Stimulated activated CD8-positive, alpha-beta memory T cell treated with anti-CD3 and anti-CD28 coated beads, Interleukin-15, amount 100 ng/mL, for 1 hour (primary cell): ENCODE results near the gene SPOCK1.

Source experiments
- DNase-seq: peaks from one replicate; pipeline ENCODE4 v3.0.0-alpha.2; 2020; ENCODE audit warnings: low read depth

The SPOCK1 gene

GRCh38 chr5:137192293-137192743, 306.8 kb downstream of the SPOCK1 start:
- no peak for DNase-seq

- DNase-seq = no peak
Measured at GRCh38 chr5:137191179-137191578, 307.9 kb downstream of the SPOCK1 start.

GRCh38 chr5:137190441-137190840, 308.7 kb downstream of the SPOCK1 start:
- DNase-seq = no peak

- no peak for DNase-seq
Measured at GRCh38 chr5:137190031-137190430, 309.1 kb downstream of the SPOCK1 start.

GRCh38 chr5:137188566-137188965, 310.6 kb downstream of the SPOCK1 start:
- no peak for DNase-seq

- no peak for DNase-seq
Measured at GRCh38 chr5:137186759-137187461, 312.2 kb downstream of the SPOCK1 start.

GRCh38 chr5:137185193-137185592, 313.9 kb downstream of the SPOCK1 start:
- DNase-seq = no peak

- no peak for DNase-seq
Measured at GRCh38 chr5:137184734-137185133, 314.4 kb downstream of the SPOCK1 start.

GRCh38 chr5:137182576-137182975, 316.6 kb downstream of the SPOCK1 start:
- no peak for DNase-seq

GRCh38 chr5:137181667-137182066, 317.5 kb downstream of the SPOCK1 start:
- no peak for DNase-seq

- DNase-seq = no peak
Measured at GRCh38 chr5:137179203-137179602, 319.9 kb downstream of the SPOCK1 start.

- DNase-seq = no peak
Measured at GRCh38 chr5:137176609-137177008, 322.5 kb downstream of the SPOCK1 start.

- DNase-seq = no peak
Measured at GRCh38 chr5:137176126-137176525, 323.0 kb downstream of the SPOCK1 start.

- DNase-seq = no peak
Measured at GRCh38 chr5:137174196-137174595, 324.9 kb downstream of the SPOCK1 start.

- no peak for DNase-seq
Measured at GRCh38 chr5:137172258-137172657, 326.9 kb downstream of the SPOCK1 start.

- no peak for DNase-seq
Measured at GRCh38 chr5:137167187-137167586, 331.9 kb downstream of the SPOCK1 start.

- no peak for DNase-seq
Measured at GRCh38 chr5:137164961-137165360, 334.2 kb downstream of the SPOCK1 start.

- DNase-seq = no peak
Measured at GRCh38 chr5:137164536-137164935, 334.6 kb downstream of the SPOCK1 start.

- no peak for DNase-seq
Measured at GRCh38 chr5:137158691-137159090, 340.4 kb downstream of the SPOCK1 start.

GRCh38 chr5:137156180-137156579, 342.9 kb downstream of the SPOCK1 start:
- DNase-seq = no peak

- no peak for DNase-seq
Measured at GRCh38 chr5:137155261-137156000, 343.7 kb downstream of the SPOCK1 start.

GRCh38 chr5:137152616-137153015, 346.5 kb downstream of the SPOCK1 start:
- no peak for DNase-seq

- no peak for DNase-seq
Measured at GRCh38 chr5:137148655-137149054, 350.5 kb downstream of the SPOCK1 start.

- no peak for DNase-seq
Measured at GRCh38 chr5:137148159-137148558, 351.0 kb downstream of the SPOCK1 start.
